Kidney (tissue), 2 donors: ENCODE results near the gene ACP1. TPM values are rescaled to one million over a fixed set of nuclear protein-coding genes. Genes with fewer than 3 reads are reported as not detected.

Experiments
- polyA plus RNA-seq: library from polyadenylated mRNA; stranded (reverse); fragments of 350-450 nt; fragmentation: Illumina TruSeq; extraction: RNeasy Lipid Tissue Mini Kit (QIAGEN cat#74804); gene quantifications from one replicate; pipeline ENCODE4 v1.2.3, GENCODE V29; 2014; ENCODE audit warnings: low read depth, low replicate concordance; ENCODE audit not compliant: insufficient read depth
- total RNA-seq: library from RNA; stranded (reverse); fragmentation: NEBNext Ultra II Directional; extraction: Animal tissue kit (Norgen Biotek cat#: 25700); gene quantifications from one replicate; pipeline ENCODE4 v1.2.1, GENCODE V29; 2021
- donor health status: DM: yes; HTN: yes; CAD: no.

Gene ACP1
- total and polyA plus RNA-seq, 2 donors from 2014 or later, result 75.1 to 122 TPM

Other genes starting within 250 kb of the ACP1 start
- gene FAM110C, start 218.4 kb upstream of the ACP1 start, total RNA-seq, result 48.7 TPM
- 8.3 TPM for gene FAM110C, start 218.4 kb upstream of the ACP1 start, polyA plus RNA-seq
- 57.3 TPM for gene SH3YL1, start 915 bp upstream of the ACP1 start, total RNA-seq
- 111 TPM for gene SH3YL1, start 915 bp upstream of the ACP1 start, polyA plus RNA-seq
- gene ALKAL2, start 23.1 kb downstream of the ACP1 start, total RNA-seq, result 18.2 TPM
- 8.0 TPM for gene ALKAL2, start 23.1 kb downstream of the ACP1 start, polyA plus RNA-seq